NCI-H1694 (cell line): ENCODE results near the gene ING3.
"Not testable (repeated sequence)": the region's sequence is repeated elsewhere in the genome, so short reads cannot be mapped to it uniquely, and the experiment has no call there.

Experiments
- DNase-seq: peaks from one replicate; lab custom pipeline; 2025; lab: John Stamatoyannopoulos, UW

The ING3 gene

GRCh38 chr7:120949998-120950538 is 509 bp upstream of the ING3 start:
- no peak for DNase-seq

GRCh38 chr7:120951309-120951699 is 727 bp downstream of the ING3 start:
- no peak for DNase-seq

GRCh38 chr7:120951826-120952225 is 1.2 kb downstream of the ING3 start:
- DNase-seq: no peak

- no peak for DNase-seq
Measured at GRCh38 chr7:120955577-120956149, 5.1 kb downstream of the ING3 start.

GRCh38 chr7:120959929-120960484 is 9.4 kb downstream of the ING3 start:
- DNase-seq: no peak

- DNase-seq: no peak
Measured at GRCh38 chr7:120960714-120961113, 10.1 kb downstream of the ING3 start.

GRCh38 chr7:120961638-120962173 is 11.1 kb downstream of the ING3 start:
- no peak for DNase-seq

GRCh38 chr7:120964088-120964487 is 13.5 kb downstream of the ING3 start:
- no peak for DNase-seq

- no peak for DNase-seq
Measured at GRCh38 chr7:120966961-120967360, 16.4 kb downstream of the ING3 start.

- DNase-seq: no peak
Measured at GRCh38 chr7:120973849-120974248, 23.3 kb downstream of the ING3 start.

GRCh38 chr7:120979765-120980499 is 29.4 kb downstream of the ING3 start:
- DNase-seq: no peak

GRCh38 chr7:120981117-120981516 is 30.5 kb downstream of the ING3 start:
- DNase-seq: no peak

GRCh38 chr7:120981888-120982615 is 31.5 kb downstream of the ING3 start:
- no peak for DNase-seq

- DNase-seq: not testable (repeated sequence)
Measured at GRCh38 chr7:120983592-120983991, 33.0 kb downstream of the ING3 start.

- no peak for DNase-seq
Measured at GRCh38 chr7:120984406-120984805, 33.8 kb downstream of the ING3 start.

GRCh38 chr7:120985130-120985758 is 34.7 kb downstream of the ING3 start:
- no peak for DNase-seq

- no peak for DNase-seq
Measured at GRCh38 chr7:120985839-120986238, 35.3 kb downstream of the ING3 start.

- DNase-seq: no peak
Measured at GRCh38 chr7:120986650-120987049, 36.1 kb downstream of the ING3 start.

- DNase-seq: no peak
Measured at GRCh38 chr7:120987280-120987679, 36.7 kb downstream of the ING3 start.

GRCh38 chr7:120987683-120988590 is 37.4 kb downstream of the ING3 start:
- peak; percentile 69 for DNase-seq
